Measurements from ENCODE around the gene GID8.
A peak's percentile ranks its signal among the peaks of the same experiment; 100 is the strongest.

The GID8 gene

DNA sequence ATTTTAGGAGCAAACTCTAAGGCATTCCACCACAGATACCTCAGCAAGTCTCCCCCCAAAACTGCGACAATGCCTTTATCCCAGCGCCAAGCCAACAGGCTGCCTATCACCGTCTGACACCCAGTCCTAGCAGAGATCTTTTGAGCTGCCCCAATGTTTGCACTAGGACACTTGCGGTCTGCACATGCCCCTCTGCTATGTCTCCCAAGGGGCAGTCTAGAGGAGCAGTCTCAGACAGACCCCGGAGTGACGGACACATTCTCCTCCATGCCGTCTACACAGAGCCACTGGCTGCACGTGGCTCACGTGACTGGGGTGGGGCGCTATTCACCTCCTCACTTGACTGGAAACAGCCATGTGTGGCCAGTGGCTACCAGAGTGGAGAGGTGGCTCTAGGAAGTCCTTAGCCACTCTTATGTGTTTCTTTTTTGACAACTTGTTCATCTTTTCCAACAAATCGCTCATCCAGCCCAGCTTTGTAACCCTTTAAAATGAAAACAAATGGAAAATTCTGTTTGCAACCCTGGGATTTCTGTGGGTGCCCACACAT, 27.7 kb upstream of the GID8 start:
- DNase-seq (ENCODE audit: low read depth) = no peak
- TF ChIP-seq CTCF (IDR thresholded peaks at IDR 0.05; ENCODE audit: insufficient read depth, low read depth, low read length, missing control alignments) = no peak

DNA sequence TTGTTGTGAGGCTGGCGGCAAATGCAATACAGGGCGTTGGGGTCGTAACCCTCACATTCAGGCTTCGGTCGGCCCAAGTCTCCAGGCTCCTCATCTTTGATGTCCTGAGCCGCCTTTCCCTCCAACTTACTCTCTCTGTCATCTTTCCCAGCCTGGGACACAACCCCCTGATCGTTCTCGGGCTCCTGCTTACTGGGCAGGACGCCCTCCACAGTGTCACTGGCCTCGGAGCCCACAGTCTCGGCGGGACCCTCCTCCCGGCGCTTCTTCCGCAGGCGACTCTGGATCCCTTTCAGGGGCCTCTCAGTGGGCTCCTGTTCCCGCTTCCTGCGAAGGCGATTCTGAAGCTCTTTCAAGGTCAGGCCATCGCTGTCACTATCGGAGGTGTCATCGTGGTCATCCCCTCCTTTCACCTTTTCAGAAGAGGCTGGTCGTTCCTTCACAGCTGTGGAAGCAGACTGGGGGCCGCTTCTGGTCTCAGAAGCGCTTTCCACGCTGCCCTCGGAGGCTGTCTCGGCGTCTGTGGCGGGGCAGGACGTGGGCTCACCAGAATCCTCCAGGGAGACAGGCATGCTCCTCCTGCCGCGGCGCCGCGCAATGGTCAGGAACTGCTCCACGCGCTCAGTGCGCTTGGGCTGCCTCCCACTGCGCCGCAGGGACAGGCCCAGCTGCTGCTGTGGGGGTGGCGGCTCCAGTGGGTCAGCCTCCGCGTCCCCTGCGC, 27.0 kb upstream of the GID8 start:
- no peak overlapping the region for H3K4me3 ChIP-seq (ENCODE audit: low read length)
- TF ChIP-seq CTCF (IDR thresholded peaks at IDR 0.05; ENCODE audit: insufficient read depth, low read depth, low read length, missing control alignments) = no peak
- DNase-seq (ENCODE audit: low read depth) = no peak

More for the DNA sequence above, 27.7 kb upstream of the GID8 start:
- no peak overlapping the region for H3K4me3 ChIP-seq (ENCODE audit: low read length)

- DNase-seq (ENCODE audit: low read depth) = peak; percentile 59
- no peak overlapping the region for H3K4me3 ChIP-seq (ENCODE audit: low read length)
- no peak for TF ChIP-seq CTCF (IDR thresholded peaks at IDR 0.05; ENCODE audit: insufficient read depth, low read depth, low read length, missing control alignments)
Measured at GRCh38 chr20:62911701-62912280, 26.2 kb upstream of the GID8 start.

DNA sequence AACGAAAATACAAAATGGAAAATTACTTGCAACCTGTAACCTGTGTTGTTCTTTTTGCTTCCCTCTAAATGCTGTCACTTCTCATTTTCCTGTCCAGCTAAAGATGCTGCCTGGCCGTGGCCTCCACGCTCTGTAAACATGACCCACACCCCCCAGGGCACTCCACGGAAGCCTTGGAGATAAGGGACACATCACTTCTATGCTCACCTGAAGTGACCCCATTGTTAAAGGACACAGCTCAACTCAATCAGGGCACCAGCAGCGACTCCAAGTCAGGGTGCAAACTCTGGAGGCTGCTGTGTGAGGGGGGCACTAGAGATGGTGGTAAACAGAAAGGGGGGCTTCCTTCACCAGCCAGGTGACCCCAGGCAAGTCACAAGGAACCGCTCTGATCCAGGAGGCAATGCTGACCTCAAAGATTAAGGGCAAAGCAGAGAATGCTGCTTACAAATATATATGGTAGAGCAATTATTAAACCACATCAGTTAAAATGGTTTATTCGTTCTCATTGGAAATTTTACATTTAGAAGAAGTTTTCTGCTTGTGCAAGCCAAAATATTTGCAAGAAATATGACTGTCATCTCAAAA, 24.8 kb upstream of the GID8 start:
- no peak overlapping the region for H3K4me3 ChIP-seq (ENCODE audit: low read length)
- no peak for DNase-seq (ENCODE audit: low read depth)
- no peak for TF ChIP-seq CTCF (IDR thresholded peaks at IDR 0.05; ENCODE audit: insufficient read depth, low read depth, low read length, missing control alignments)

- no peak for DNase-seq (ENCODE audit: low read depth)
- H3K4me3 ChIP-seq (ENCODE audit: low read length) = no peak overlapping the region
- no peak for TF ChIP-seq CTCF (IDR thresholded peaks at IDR 0.05; ENCODE audit: insufficient read depth, low read depth, low read length, missing control alignments)
Measured at GRCh38 chr20:62914436-62914835, 23.5 kb upstream of the GID8 start.

DNA sequence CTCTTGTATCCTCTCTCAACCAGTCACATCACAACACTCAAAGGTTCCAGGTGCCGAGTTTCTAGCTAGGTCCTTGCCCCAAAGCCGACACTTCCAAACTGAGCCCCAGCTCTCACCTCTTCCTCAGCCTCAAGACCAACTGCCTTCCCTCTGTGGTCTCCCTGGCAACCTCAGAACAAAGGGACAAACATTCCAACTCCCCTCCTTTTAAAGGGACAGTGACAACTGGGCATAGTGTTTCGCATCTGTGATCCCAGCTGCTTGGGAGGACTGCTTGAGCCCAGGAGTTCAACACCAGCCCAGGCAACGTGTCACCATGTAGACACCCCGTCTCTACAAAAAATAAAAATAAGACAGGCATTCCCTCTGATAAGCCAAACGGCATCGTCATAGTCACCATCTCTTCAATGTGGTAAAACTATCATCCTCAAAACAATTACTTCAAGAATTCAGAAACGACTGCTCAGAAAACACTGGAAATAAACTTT, 22.9 kb upstream of the GID8 start:
- H3K4me3 ChIP-seq (ENCODE audit: low read length) = no peak overlapping the region
- peak; percentile 32 for DNase-seq (ENCODE audit: low read depth)
- TF ChIP-seq CTCF (IDR thresholded peaks at IDR 0.05; ENCODE audit: insufficient read depth, low read depth, low read length, missing control alignments) = no peak

All from epithelial cell of esophagus (primary cell).